ENCODE data around the gene RACGAP1. TPM values are rescaled to one million over a fixed set of nuclear protein-coding genes. Genes with fewer than 3 reads are reported as not detected.

Gene RACGAP1
- total and polyA plus RNA-seq, 2 donors from 2014 or later, result 5.0 to 7.7 TPM

DNA sequence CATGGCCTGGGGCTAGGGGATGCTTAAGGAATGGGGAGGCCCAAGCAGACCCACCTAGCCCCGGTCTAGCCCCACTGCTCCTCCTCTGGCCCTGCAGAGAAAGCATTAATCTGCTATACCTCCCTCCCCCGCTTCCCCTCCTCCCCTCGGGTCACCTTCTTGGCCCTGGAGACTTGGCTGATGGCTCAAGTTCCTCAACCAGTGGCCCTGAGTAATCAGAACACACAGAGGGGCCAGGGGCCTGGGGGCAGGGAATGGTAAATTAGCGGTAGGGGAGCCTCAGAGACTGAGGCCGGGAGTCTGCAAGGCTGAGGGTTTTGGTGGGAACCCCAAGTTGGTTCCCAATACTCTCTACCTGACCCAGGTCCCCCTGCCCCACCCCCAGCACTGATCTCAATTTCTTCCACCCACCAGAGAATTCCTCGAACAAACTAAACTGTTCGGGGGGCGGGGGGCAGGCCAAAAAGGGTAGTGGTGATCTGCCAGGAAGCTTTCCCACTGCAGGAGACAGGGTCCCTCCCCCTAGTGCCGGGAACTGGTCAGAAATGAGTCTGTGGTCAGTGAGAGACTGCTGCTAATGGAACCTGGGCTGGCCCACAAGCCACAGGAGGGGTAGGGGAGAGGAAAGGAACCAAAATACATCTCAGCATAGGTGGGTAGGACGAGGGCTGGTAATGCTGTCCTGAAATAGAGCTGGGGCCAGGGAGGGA is 47.1 kb upstream of the RACGAP1 start:
- H3K36me3 ChIP-seq (ENCODE audit: control insufficient read depth in 2 of 3, insufficient read depth in 3 of 3, low read length in 3 of 3), result no peaks in the 10 kb centered on the region
- DNase-seq, result peak in 3 of 5 donors; percentile 37 to 42 (median 38)
- H3K9me3 ChIP-seq (ENCODE audit: control insufficient read depth in 2 of 3, insufficient read depth in 1 of 3, low read length in 3 of 3), result no peaks in the 10 kb centered on the region
- TF ChIP-seq, protein P1, sequence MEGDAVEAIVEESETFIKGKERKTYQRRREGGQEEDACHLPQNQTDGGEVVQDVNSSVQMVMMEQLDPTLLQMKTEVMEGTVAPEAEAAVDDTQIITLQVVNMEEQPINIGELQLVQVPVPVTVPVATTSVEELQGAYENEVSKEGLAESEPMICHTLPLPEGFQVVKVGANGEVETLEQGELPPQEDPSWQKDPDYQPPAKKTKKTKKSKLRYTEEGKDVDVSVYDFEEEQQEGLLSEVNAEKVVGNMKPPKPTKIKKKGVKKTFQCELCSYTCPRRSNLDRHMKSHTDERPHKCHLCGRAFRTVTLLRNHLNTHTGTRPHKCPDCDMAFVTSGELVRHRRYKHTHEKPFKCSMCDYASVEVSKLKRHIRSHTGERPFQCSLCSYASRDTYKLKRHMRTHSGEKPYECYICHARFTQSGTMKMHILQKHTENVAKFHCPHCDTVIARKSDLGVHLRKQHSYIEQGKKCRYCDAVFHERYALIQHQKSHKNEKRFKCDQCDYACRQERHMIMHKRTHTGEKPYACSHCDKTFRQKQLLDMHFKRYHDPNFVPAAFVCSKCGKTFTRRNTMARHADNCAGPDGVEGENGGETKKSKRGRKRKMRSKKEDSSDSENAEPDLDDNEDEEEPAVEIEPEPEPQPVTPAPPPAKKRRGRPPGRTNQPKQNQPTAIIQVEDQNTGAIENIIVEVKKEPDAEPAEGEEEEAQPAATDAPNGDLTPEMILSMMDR (IDR thresholded peaks at IDR 0.05; ENCODE audit: borderline replicate concordance, extremely low read depth, insufficient read depth), result no peak
- H3K4me1 ChIP-seq (ENCODE audit: control insufficient read depth in 2 of 3, insufficient read depth in 2 of 3, low read depth in 1 of 3, low read length in 3 of 3), result peaks cover 0 to 2% (median 0%) of the 10 kb centered on the region in 3 donors
- H3K27ac ChIP-seq (ENCODE audit: low read depth in 2 of 2, low read length in 2 of 2), result no peak overlapping the region
- FAIRE-seq, result no peak
- intact Hi-C loops (cut with DNase I), result loop anchor here (10.0 kb wide), 1 partner anchor 102 kb away; no protein-coding TSS in a partner anchor
- no peak overlapping the region for H3K9ac ChIP-seq (ENCODE audit: low read length in 3 of 3)
- no peak overlapping the region for H3K4me3 ChIP-seq (ENCODE audit: low read length in 3 of 3)
- H3K27me3 ChIP-seq (ENCODE audit: control insufficient read depth, insufficient read depth, low read length), result no peaks in the 10 kb centered on the region

DNA sequence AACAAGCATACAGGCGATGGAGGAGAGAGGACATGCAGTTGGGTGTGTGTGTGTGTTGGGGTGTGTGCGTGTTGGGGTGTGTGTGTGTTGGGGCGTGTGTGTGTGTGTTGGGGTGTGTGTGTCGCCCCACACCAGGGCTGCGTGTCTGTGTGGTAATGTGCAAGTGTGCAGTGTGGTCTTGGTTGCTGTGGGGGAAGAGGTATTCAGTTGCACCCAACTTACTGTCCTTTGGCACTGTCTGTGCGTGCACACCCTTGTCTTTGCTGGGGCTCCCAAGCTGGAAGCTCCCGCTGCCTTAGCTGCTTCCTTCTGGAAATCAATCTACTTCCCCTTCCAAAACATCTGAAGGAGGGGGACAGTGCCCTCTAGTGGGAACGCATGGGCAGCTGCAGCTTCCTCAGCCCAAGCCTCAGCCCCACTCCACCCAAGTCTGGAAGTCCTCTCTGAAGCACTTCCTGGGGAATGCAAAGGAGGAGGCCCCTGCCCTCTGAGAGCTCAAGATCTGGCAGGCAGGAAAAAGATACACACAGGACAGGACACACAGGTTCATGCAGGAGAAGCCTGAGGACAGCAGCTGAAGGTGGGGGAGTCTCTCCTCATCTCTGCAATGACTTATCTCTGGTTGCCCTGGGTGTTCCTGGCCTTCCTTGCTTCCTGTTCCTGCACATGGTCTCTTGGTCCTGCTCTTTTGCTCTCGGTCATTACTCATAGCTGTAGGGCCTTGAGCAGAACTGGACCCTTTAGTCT is 45.2 kb upstream of the RACGAP1 start:
- Histone ChIP-seq H3K4me3 (ENCODE audit: low read length in 3 of 3) (no peak overlapping the region), H3K27me3 (ENCODE audit: control insufficient read depth, insufficient read depth, low read length) (no peaks in the 10 kb centered on the region), H3K9me3 (ENCODE audit: control insufficient read depth in 2 of 3, insufficient read depth in 1 of 3, low read length in 3 of 3) (no peaks in the 10 kb centered on the region), H3K27ac (ENCODE audit: low read depth in 2 of 2, low read length in 2 of 2) (no peak overlapping the region), H3K4me1 (ENCODE audit: control insufficient read depth in 2 of 3, insufficient read depth in 2 of 3, low read depth in 1 of 3, low read length in 3 of 3) (peaks cover 0 to 2% (median 0%) of the 10 kb centered on the region in 3 donors), H3K36me3 (ENCODE audit: control insufficient read depth in 2 of 3, insufficient read depth in 3 of 3, low read length in 3 of 3) (no peaks in the 10 kb centered on the region), H3K9ac (ENCODE audit: low read length in 3 of 3) (no peak overlapping the region)
- intact Hi-C loops (cut with DNase I), result loop anchor here (10.0 kb wide), 1 partner anchor 104 kb away; no protein-coding TSS in a partner anchor
- DNase-seq (peak; percentile 89 to 93 (median 90)), FAIRE-seq (no peak)
- TF ChIP-seq, protein P1 (IDR thresholded peaks at IDR 0.05; ENCODE audit: borderline replicate concordance, extremely low read depth, insufficient read depth), result peak; percentile 93

DNA sequence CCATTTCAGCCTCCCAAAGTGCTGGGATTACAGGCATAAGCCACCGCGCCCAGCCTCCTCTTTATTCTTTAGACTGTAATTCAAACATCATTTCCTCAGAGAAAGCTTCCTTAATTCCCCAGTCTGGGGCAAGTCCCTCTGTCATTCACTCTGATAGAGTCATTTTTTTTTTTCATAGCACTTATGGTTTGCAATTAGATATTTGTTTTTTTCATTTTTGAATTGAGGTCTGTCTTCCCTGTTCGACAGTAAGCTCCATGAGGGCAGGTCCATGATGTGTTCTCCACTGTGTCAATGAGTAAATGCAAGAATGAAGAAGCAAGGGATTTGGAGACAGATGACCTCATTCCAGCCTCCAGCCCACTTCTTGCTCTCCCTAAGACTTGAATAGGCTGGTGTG is 44.2 kb upstream of the RACGAP1 start:
- Histone ChIP-seq H3K27ac (ENCODE audit: low read depth in 2 of 2, low read length in 2 of 2) (no peak overlapping the region), H3K36me3 (ENCODE audit: control insufficient read depth in 2 of 3, insufficient read depth in 3 of 3, low read length in 3 of 3) (no peaks in the 10 kb centered on the region), H3K4me1 (ENCODE audit: control insufficient read depth in 2 of 3, insufficient read depth in 2 of 3, low read depth in 1 of 3, low read length in 3 of 3) (peaks cover 0 to 2% (median 0%) of the 10 kb centered on the region in 3 donors), H3K4me3 (ENCODE audit: low read length in 3 of 3) (no peak overlapping the region), H3K9me3 (ENCODE audit: control insufficient read depth in 2 of 3, insufficient read depth in 1 of 3, low read length in 3 of 3) (no peaks in the 10 kb centered on the region), H3K27me3 (ENCODE audit: control insufficient read depth, insufficient read depth, low read length) (no peaks in the 10 kb centered on the region), H3K9ac (ENCODE audit: low read length in 3 of 3) (no peak overlapping the region)
- no peak for DNase-seq
- intact Hi-C loops (cut with DNase I), result no loop called here
- TF ChIP-seq, protein P1 (IDR thresholded peaks at IDR 0.05; ENCODE audit: borderline replicate concordance, extremely low read depth, insufficient read depth), result no peak
- FAIRE-seq, result no peak

All from kidney (tissue), 14 donors.